ENCODE results near the gene IRAK1.

IRAK1 gene

DNA sequence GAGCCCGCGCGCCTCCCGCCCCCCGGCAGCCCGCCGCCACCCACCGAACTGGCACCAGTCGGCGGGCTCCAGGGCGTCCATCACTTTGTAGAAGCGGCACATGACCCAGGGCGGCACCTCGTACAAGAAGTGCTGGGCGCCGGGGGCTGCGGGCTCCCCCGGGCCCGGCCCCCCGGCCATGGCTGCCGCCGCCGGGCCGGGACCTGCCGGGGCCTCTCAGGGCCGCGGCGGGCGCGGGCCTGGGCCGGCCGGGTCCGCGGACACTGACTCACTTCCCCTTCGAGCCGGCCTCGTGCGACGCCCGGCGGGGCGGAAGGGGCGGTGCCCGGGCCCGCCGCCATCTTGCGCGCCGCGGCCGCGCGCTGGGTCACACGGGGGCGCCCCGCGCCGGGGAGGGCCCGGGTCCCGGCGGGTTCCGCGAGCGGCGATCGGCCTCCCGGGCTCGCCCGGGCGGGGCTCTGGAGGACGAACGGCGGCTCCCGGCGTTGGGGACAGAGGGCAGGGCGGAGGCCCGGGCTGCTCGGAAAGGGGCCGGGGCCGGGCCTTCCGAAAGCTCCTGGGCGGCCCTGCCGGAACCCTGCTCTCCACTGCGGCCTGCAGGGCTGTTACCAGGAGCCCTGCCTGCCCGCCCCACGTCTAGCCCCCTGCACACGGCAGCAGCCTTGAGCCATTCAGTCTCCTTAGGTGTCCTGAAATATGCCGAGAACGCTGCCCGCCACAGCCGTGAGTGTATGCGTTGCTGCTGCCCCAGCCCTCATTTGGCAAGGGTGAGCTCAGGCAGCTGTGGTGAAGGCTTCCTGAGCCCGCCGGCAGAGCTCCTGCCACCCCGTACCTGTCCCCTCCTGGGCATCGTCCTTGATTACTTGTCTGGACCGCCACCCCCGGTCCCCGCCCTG lies at the start of gene IRAK1:
TSS of gene IRAK1 (minus strand) at position 270 of the 896 bp plus-strand sequence. CDS start at position 180, 90 bp downstream.
- no peak for DNase-seq (ENCODE audit: low spot score)

DNA sequence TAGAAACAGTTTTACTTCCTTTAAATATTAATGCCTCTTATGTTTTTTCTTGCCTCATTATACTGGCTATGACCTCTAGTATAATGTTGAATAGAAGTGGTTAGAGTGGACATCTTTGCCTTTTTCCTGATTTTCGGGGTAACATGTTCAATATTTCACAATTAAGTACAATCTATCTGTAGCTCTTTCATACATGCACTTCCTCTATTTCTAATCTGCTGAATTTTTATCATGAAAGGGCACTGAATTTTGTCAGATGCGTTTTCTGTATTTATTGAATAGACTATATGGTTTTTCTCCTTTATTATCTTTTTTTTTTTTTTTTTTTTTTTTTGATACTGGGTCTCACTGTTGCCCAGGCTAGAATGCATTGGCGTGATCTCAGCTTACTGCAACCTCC lies 48.9 kb upstream of the IRAK1 start:
- DNase-seq (ENCODE audit: low spot score): no peak

DNA sequence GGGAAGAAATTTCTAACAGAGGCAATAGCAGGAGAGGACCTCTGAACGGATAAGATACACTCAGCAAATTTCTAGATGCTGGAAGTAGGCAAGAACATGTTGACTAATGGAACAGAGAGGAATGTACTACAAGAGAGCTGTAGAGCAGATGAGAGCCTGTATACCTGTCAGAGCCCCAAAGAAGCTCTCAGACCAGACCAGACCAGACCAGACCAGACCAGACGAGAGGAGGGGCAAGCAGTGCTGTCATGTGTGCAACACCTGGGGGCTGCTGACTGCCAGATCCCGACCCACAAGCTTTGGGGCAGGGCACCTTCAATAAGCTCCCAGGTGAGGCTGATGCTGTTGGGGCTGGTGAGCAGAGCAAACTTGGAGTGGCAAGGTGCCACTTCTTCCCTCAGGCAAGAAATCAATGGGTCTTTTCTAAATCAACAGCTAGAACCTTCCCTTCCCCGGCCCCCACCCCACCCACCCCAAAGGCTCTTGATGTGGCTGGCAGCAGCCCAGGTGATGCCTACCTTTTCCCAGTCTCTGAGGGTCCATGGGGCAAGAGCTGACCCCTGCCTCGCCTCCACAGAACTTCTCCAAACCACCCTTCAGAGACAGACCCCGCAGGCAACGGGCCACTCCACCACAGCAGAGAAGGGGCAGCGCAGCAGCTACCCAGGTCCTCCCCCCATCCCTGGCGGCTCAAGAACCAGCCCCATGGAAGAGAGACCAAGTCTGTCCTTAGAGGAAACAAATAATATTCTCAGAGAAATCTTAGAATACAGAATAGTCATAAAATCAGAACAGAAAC lies 45.1 kb upstream of the IRAK1 start:
- DNase-seq (ENCODE audit: low spot score): no peak

DNA sequence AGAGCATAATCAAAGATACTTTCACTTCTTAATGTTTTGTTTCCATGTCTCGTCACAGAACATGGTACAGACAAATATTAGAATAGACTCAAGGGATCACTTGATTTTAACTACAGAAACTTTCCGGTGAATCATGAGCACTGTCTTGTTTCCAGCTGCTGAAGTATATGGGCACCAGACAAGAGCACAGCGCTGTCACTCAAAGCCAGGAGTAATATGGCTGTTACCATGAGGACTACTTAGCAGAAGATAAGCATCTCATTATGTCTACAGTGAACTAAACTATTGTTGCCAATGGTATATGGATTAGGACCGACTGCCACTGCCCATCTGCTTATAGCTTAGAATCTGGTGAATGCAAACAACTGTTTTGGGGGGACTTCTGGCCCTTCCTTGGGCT lies 43.5 kb upstream of the IRAK1 start:
- no peak for DNase-seq (ENCODE audit: low spot score)

DNA sequence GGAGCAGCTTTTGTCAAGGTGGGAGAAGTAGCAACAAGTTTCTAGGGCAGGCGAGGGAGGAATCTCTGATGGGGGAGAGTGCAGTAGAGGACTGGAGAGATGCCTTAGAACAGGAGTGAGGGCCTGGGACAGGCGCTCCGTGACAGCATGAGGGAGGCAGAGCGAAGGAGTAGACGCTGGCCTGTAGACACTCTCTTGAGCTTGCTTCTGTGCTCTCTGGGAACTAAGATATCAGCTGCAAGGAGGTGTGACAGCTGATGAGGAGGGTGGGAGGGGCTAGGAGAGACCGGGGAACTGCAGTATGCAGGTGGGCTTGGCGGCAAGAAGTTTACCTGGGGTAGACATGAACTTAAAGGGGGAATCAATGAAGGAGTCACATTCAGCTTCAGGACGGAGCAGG lies 42.1 kb upstream of the IRAK1 start:
- DNase-seq (ENCODE audit: low spot score): no peak

DNA sequence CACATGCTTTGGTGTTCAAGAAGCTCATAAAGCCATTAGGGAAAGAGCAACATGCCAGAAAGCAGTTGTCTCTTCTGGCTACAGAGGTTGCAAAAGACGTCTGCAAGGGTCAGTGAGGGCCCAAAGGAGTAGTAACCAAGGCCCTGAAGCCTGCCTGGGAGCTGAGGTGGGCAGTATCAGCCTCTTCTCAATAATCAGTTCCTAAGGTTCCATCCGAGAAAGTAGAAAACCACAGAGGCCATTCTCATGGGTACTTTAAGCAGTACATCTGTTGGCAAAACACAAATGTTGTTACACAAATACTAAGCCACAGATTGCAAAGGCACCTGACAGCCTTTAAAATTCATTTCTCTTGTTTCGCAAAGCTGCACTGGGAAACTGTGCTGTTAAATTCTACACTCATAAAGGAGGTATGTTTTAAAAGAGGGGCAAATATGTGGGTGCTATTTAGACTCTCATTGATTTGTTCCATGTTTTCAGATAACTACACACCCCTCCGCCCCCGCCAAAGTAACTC lies 40.1 kb upstream of the IRAK1 start:
- DNase-seq (ENCODE audit: low spot score): no peak

DNA sequence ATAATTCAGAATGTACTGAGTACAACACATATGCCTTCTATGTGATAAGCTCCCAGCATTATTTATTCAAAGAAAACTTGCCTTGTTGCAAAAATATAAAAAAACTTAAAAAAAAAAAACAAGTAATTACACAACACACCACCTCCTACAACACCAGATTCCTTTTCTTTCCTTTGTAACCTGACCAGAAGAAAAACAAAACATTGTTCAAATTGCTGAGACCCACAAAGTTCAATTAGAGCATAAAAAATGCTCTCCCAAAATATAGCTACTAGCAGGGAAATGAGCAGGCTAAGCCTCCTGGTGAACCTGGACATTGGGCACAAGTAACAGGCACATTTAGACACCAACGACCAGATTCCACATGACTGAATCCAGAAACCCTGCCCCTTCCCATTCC lies 39.5 kb upstream of the IRAK1 start:
- DNase-seq (ENCODE audit: low spot score): no peak

DNA sequence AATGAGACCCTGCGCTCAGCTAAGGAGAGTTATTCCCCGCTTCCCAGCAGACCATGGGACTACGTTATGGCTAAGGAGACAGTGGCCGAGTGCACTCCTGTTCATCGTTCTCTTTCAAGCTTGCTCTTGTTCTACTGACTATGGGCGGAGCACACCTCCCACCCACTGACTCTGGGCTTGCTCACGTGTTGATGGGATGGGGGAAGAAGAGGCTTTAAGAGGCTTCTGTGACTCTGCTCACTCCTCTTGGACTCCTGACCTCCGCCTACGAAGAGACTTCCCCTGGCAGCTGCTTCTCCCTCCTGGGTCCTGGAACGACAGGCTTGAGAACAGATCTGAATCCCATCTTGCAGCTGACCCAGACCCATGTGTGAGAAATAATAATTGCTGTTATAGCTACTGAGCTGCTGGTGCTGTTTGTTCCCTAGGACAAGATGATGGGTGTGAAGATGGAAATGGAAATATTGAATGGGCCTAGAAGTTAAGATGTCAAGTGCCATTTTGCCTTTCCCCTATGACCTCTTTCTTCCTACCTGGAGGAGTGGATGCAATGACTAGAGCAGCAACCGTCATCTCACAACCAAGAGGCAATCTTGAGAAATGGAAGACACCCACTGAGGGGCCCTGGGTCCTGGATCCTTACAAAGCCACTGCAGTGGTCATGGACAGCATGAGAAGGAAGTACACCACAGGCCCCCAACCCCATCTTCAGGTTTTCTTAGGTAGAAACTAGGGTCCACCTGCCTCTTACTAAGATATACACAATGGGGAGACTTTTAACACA lies 38.7 kb upstream of the IRAK1 start:
- no peak for DNase-seq (ENCODE audit: low spot score)

DNA sequence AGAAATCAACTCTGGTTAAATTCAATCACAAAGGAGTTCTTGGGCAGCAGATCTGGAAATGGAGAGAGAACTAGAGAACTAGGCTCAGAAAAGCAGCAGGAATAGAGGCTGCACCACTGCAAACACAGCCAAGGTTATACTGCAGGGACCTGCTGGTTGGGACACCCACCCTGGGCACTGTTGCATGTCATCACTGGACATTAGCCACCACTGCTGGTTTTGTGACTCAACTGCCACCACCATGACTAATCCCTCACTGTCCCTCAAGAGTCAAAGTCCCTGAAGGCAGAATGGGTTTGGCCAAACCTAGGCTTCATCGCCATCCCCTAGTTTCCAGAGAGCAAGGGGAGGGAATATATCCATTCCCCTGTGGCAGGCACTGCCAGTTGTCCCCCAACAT lies 38.1 kb upstream of the IRAK1 start:
- DNase-seq (ENCODE audit: low spot score): no peak

DNA sequence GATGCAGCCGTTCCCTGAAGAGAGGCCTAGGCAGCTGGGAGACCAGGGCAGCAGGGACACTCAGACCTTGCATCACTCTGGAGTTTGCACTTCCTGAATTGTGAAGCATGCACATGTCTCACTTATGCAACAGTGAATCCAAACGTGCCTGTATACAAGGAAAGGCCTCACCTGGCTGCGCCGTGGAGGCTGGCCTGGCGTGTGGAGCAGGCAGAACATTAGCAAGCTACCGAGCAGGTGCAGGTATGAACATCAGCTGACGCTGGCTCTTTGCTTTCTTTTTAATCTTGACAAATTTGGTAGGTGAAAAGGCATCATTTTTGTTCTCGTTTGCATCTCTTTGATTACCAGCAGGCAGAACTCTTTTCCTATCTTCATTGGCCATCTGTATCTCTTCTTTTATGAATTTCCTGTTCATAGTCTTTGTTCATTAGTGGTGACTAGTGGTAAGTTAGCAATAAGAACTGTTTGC lies 37.1 kb upstream of the IRAK1 start:
- DNase-seq (ENCODE audit: low spot score): no peak

DNA sequence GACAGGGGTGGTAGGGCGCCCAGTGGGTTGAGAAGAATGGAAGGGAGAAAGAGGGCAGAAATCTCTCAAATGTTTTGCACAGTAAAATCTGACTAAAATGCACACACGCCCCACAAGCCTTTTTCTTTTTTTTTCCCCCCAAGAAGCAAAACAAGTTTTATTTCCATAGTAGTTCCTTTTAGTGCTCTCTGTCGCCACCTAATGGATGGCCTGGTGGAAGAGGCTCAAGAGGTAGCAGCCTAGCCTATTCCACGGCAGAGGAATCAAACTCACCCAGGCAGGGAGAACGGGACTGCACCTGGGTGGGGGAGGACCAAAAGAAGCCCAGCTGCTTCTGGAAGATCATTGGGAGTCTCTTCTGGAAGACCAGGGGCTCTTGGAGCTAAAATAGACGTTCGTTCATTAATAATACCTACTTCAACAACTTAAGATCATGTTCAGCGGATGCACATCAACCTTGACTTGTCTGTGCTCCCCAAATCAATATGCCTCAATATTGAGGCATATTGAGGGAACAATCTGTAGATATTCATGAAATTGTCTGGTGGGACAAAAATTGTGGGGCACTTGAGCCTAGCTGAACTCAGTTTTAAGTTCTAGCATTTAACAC lies 31.6 kb upstream of the IRAK1 start:
- DNase-seq (ENCODE audit: low spot score): peak; percentile 64

DNA sequence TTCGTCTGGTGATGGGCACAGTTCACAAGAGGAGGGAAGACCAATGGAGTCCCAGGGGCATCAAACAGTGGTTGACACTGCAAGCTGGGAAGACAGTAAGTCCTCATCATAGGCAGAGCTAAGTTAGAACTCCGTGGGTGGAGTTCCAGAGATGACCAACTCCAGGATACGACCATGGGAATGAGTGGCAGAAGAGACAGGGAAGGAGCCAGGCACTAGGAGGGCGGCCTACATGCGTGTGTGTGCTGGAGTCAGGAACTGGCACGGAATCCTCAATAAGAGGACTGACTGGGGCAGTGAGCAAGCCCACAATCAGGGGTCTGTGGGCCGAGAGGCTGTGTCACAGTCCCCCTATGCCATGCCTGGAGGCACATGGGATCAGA lies 30.4 kb upstream of the IRAK1 start:
- no peak for DNase-seq (ENCODE audit: low spot score)

DNA sequence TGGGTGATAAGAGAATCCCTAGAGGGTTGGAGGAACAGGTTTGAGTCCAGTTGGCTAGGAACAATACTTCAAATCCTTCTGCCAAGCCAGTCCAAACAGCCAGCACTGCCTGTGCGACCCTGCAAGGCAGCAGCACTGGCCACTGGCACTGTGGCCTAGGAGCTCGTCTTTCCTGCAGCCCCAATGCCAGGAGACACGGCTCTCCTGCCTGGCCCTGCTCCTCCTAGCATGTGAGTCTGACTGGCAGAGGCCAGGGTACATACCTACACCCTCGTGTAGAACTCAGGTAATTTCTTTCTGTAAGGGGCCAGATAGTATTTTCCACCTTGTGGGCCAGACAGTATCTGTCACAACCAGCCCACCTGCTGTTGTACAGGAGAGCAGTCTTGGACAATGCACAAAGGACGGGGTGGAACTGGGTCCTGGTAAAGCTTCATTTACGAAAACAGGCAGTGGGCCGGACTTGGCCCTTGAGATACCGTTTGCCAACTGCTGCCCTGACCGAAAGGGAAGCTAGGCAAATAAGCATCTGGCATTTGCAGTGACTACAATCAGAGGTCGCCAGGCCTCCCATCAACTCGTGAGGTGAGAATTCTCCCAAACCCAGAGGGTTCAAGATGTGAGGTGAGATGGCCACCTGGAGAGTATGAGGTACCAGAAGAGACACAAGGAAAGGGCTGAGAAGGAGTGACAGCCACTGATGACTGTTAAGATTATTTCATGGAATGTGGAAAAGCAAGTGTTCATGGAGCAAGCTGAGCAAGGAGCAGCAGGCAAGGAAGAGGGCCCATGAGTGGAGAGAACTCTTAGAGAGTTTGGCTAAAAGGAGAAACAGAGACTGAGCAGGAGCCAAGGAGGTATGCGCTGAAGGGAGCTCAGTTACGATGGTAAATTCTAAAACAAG lies 29.8 kb upstream of the IRAK1 start:
- DNase-seq (ENCODE audit: low spot score): no peak

DNA sequence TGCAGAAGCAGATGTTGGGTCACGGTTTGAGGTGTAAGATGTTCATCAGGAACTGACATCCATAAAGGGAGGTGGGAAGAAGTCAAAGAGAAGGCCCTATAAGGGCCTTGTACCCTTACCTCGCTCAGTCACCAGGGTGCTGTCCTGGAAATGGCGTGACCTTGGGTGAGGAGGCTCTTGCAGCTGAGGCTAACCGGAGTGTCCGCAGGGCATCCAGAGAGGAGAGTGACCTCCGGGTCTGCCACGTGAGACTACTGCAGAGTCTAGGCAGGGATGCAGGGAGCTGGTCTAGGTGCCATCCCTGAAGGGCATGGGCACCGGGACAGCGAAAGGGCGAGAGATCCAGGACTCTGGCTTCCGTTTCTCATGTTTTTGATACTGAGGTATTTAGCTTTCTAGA lies 28.7 kb upstream of the IRAK1 start:
- DNase-seq (ENCODE audit: low spot score): no peak

DNA sequence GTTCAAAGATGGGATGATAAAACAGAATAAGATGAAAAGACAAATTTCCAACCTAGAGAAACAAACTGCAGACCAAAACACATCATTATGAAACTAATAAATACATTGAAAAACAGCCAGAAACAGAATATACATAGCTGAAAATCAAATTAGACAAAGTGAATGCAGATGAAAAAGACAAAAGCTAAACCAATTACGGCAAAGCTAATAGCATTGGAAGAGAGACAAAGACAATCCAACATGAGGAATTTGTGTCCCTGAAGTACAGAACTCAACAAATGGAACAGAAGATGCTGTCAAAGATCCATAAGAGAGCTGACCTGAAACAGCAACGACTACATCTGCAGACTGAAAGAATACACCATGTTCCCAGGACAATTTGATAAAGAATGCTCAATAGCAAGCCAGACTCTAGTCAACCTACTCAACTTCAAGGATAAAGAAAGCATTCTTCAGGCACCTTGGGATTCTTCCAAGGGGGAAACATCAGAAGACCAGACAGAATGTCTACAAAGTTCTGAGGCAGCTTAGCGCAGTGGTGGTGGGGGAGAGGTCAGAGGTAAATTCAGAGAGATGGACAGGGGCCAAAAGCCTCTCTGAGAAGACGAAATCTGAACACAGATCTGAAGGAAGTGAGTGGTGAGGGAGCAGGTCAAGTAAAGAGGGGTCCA lies 27.4 kb upstream of the IRAK1 start:
- DNase-seq (ENCODE audit: low spot score): no peak

DNA sequence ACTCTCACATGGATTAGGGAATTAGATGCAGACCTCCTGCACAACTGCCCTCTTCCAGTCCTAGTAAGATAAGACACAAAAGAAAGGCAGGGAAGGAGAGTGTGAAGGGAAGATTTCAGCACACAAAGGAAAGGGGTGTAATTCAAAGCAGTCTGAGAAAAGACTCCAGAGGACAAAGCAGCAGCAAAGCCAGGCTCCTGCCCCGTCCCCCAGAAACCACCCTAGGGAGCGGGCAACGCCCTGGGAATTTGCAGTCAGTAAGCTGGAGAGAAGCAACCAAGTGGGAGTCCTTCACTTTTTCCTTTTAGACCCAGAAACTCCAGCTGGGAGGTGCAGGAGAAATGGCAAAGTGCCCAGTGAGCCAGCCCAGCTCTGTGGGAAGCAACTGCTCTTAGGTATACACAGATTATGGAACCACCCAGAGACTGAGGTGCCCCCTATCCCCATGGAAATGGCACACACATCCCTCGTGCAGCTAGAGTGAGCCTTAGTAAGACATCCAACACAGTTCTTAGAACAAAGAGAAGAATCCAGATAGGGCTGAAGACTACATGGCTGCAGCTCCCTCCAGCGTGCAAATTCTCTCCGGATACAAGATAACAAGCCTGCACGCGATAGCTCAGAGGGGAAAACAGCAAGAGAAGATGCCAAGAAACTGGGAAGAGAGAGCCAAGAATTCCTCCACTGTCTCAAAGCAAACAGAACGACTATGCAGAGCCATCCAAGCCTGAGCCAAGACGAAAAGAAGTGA lies 26.5 kb upstream of the IRAK1 start:
- DNase-seq (ENCODE audit: low spot score): peak; percentile 45

DNA sequence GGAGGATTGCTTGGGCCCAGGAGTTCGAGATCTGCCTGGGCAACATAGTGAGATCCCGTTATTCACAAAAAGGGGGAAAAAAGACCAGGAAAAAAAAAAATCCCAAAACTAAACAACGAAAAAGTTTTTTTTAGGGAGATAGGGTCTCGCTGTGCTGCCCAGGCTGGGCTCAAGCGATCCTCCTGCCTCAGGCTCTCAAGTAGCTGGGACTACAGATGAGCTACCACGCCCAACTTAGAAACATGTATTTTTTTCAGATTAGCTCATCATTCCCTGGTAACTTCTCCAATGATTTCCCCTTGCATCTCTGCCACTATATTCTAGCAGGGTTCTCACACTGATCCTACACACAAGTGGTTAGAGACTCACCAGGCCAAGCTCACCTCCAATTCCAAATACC lies 24.4 kb upstream of the IRAK1 start:
- no peak for DNase-seq (ENCODE audit: low spot score)

DNA sequence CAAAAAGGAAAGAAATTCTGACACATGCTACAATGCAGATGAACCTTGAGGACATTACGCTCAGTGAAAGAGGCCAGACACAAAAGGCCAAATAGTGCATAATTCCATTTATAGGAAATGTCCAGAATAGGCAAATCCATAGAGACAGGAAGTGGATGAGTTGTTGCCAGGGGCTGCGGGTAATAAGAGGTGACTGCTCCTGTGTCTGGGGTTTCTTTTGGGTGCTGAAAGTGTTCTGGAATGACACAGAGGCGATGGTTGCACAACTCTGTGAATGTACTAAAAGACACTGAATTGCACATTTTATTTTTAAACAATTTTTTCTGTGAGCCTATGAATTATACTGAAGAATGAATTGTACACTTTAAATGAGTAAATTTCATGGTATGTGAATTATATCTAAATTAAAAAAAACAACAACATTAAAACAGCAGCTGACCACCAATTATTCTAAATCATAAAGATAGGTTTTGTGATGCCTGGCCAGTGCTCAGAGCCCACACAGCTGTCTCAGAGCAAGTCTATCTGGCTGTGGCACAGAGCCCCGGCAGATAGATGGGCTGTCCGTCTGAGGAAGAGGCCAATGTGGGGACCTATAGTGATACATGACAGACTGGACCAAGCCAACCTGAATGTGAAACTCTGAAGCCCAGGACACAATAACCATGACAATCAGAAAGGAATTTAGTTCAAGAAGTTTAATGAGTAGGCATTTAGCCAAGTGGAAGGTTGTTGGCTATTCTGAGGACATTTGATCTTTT lies 23.5 kb upstream of the IRAK1 start:
- no peak for DNase-seq (ENCODE audit: low spot score)

DNA sequence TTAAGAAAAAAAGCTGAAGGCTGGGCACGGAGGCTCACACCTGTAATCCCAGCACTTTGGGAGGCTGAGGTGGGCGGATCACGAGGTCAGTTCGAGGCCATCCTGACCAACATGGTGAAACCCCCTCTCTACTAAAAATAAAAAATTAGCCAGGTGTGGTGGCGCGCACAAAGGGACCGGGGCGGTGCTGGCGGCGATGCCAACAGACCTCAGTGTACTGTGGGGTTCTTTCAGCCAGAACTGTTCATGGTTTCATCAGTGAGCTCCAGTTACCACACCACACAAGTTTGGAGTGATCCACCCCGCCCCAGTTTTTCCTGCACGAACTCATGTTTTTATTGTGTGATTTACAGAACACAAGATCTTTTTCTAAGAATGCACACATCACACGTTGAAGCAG lies 21.2 kb upstream of the IRAK1 start:
- no peak for DNase-seq (ENCODE audit: low spot score)
